SU-DHL-6 (cell line): ENCODE data around the gene NOM1.

Experiments used
- H2AFZ ChIP-seq: fragments of 200-600 bp; sonication (generic); 2 replicates; pipeline ENCODE4 v1.6.1; 2014; ENCODE audit warnings: low read depth, mild to moderate bottlenecking, moderate library complexity, mixed read lengths, antibody characterized with exemption, low read length; ENCODE audit not compliant: severe bottlenecking
- H3F3A ChIP-seq: fragments of 200-600 bp; shearing (Covaris generic); 2 replicates; pipeline ENCODE4 v1.6.0; 2016; ENCODE audit warnings: antibody characterized with exemption, mild to moderate bottlenecking; ENCODE audit not compliant: insufficient read depth
- H3K27ac ChIP-seq: fragments of 200-600 bp; sonication (generic); 2 replicates; pipeline ENCODE4 v1.5.1; 2016; ENCODE audit warnings: low read depth, mild to moderate bottlenecking, low read length, moderate library complexity, mixed read lengths
- H3K27me3 ChIP-seq: fragments of 200-600 bp; sonication (generic), shearing (Covaris generic); 2 replicates; pipeline ENCODE4 v1.6.0; 2014; ENCODE audit warnings: mild to moderate bottlenecking, low read length
- H3K36me3 ChIP-seq: fragments of 200-600 bp; sonication (generic); 2 replicates; pipeline ENCODE4 v1.6.1; 2014; ENCODE audit warnings: mild to moderate bottlenecking, low read length, mixed read lengths
- H3K4me2 ChIP-seq: fragments of 300-600, 200-600 bp; shearing (Covaris generic), sonication (generic); 2 replicates; pipeline ENCODE4 v1.6.0; 2014; ENCODE audit warnings: low read length, low read depth, mild to moderate bottlenecking; ENCODE audit not compliant: poor library complexity, severe bottlenecking
- H3K4me3 ChIP-seq: fragments of 200-600 bp; sonication (generic); 2 replicates; pipeline ENCODE4 v1.5.1; 2014; ENCODE audit warnings: antibody characterized with exemption, low read length, mild to moderate bottlenecking, mixed read lengths; ENCODE audit not compliant: insufficient read depth, poor library complexity, severe bottlenecking
- H3K79me2 ChIP-seq: fragments of 200-600 bp; sonication (generic); 2 replicates; pipeline ENCODE4 v1.6.1; 2014; ENCODE audit warnings: mild to moderate bottlenecking, low read length, moderate library complexity; ENCODE audit not compliant: insufficient read depth
- H3K9ac ChIP-seq: fragments of 200-600 bp; sonication (generic); 2 replicates; pipeline ENCODE4 v1.7.0; 2014; ENCODE audit warnings: mild to moderate bottlenecking, low read length
- H3K9me2 ChIP-seq: fragments of 200-600 bp; sonication (generic); replicated peaks from 2 replicates; pipeline ENCODE4 v1.6.1; 2014; ENCODE audit warnings: low read length; ENCODE audit not compliant: insufficient read depth
- H3K9me3 ChIP-seq: fragments of 200-600 bp; sonication (generic); 2 replicates; pipeline ENCODE4 v1.6.1; 2014; ENCODE audit warnings: low read length, mixed read lengths; ENCODE audit not compliant: insufficient read depth
- H4K20me1 ChIP-seq: fragments of 200-600 bp; sonication (generic); 2 replicates; pipeline ENCODE4 v1.6.1; 2014; ENCODE audit warnings: low read depth, mild to moderate bottlenecking, antibody characterized with exemption, low read length, moderate library complexity, mixed read lengths
- CTCF ChIP-seq: fragments of 200-600 bp; sonication (generic); IDR thresholded peaks from one replicate; pipeline ENCODE4 v1.5.1; 2017; ENCODE audit warnings: antibody characterized with exemption, mild to moderate bottlenecking, low read length, moderate library complexity; ENCODE audit not compliant: insufficient read depth, poor library complexity, severe bottlenecking
- EZH2phosphoT487 ChIP-seq: fragments of 200-600 bp; sonication (generic), shearing (Covaris generic); conservative IDR thresholded peaks from 2 replicates; pipeline ENCODE4 v1.6.1; 2018; ENCODE audit warnings: mild to moderate bottlenecking, antibody characterized with exemption, low read length, moderate library complexity, mixed read lengths

NOM1 gene

GRCh38 chr7:157007470-157008066 is 58.1 kb downstream of the NOM1 start:
- no peaks in the 10 kb centered on the region for H3K79me2 ChIP-seq
- no peak overlapping the region for H3K4me2 ChIP-seq
- H3K4me3 ChIP-seq: no peak overlapping the region
- H3K36me3 ChIP-seq: no peaks in the 10 kb centered on the region
- H3F3A ChIP-seq: no peaks in the 10 kb centered on the region
- H4K20me1 ChIP-seq: no peaks in the 10 kb centered on the region
- no peak overlapping the region for H3K27ac ChIP-seq
- no peaks in the 10 kb centered on the region for H3K9me3 ChIP-seq
- H3K27me3 ChIP-seq: no peaks in the 10 kb centered on the region
- H2AFZ ChIP-seq: no peak overlapping the region
- TF ChIP-seq EZH2phosphoT487: no peak
- no peak for TF ChIP-seq CTCF
- H3K9ac ChIP-seq: no peak overlapping the region
- no peaks in the 10 kb centered on the region for H3K9me2 ChIP-seq

GRCh38 chr7:157008206-157009169 is 59.0 kb downstream of the NOM1 start:
- H3K9ac ChIP-seq: no peak overlapping the region
- no peaks in the 10 kb centered on the region for H4K20me1 ChIP-seq
- no peaks in the 10 kb centered on the region for H3K9me3 ChIP-seq
- no peak overlapping the region for H3K4me2 ChIP-seq
- no peaks in the 10 kb centered on the region for H3K27me3 ChIP-seq
- no peak for TF ChIP-seq CTCF
- no peak for TF ChIP-seq EZH2phosphoT487
- H3K4me3 ChIP-seq: no peak overlapping the region
- no peaks in the 10 kb centered on the region for H3K9me2 ChIP-seq
- H2AFZ ChIP-seq: no peak overlapping the region
- H3K79me2 ChIP-seq: no peaks in the 10 kb centered on the region
- no peak overlapping the region for H3K27ac ChIP-seq
- no peaks in the 10 kb centered on the region for H3F3A ChIP-seq
- no peaks in the 10 kb centered on the region for H3K36me3 ChIP-seq

DNA sequence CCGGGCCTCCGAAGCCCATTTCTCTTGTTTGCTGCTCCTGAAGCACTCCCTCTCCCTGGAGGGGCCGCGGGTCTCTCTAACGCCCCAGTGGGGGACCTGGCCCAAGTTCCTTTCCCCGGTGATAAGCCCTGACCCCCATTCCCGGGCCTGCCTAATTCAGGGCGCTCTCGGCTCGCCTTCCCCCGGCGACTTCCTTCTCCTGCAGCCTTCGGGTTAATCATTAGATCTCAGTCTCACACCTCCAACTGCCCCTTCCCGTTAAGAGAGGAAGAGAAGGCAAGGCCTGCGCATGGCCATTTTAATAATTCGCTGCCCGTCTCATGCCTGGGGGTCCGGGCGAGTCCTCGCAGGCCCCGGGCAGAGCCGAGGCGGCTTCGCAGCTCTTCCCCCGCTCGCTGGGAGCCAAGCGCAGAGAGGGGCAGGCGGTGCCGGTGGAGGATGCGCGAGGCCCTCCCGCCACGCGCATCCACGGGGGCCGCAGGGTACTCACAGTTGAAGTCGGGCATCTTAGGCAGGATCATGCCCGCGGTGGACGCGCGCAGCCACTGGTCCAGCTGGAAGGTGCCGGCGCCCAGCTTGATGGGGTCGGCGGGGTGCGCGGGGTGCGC is 59.8 kb downstream of the NOM1 start:
- Histone ChIP-seq H3K79me2 (no peaks in the 10 kb centered on the region), H3F3A (no peaks in the 10 kb centered on the region), H3K4me3 (no peak overlapping the region), H3K36me3 (no peaks in the 10 kb centered on the region), H4K20me1 (no peaks in the 10 kb centered on the region), H3K4me2 (peak overlapping the region; percentile 24), H2AFZ (no peak overlapping the region), H3K9me3 (no peaks in the 10 kb centered on the region), H3K9ac (no peak overlapping the region), H3K27ac (no peak overlapping the region), H3K27me3 (no peaks in the 10 kb centered on the region), H3K9me2 (no peaks in the 10 kb centered on the region)
- TF ChIP-seq EZH2phosphoT487 (no peak), CTCF (no peak)
